K562 (cell line): ENCODE data around the gene TBX19. TPM values are rescaled to one million over a fixed set of nuclear protein-coding genes. Genes with fewer than 3 reads are reported as not detected.

Source experiments
- BCOR ChIP-seq: fragments of 450-650 bp; IDR thresholded peaks from 2 replicates; pipeline ENCODE4 v1.6.1; 2016
- C11orf30 ChIP-seq: fragments of 450-650 bp; IDR thresholded peaks from 2 replicates; pipeline ENCODE4 v1.6.1; 2016; ENCODE audit warnings: low read depth, mild to moderate bottlenecking
- CBFA2T3 ChIP-seq: fragments of 450-650 bp; IDR thresholded peaks from 2 replicates; pipeline ENCODE4 v1.6.1; 2017
- EP300 ChIP-seq: IDR thresholded peaks from 2 replicates; pipeline ENCODE4 v1.6.1; 2012; ENCODE audit warnings: low read length, improper control_type of control experiment
- GABPB2 ChIP-seq: fragments of 250-450 bp; sonication (Bioruptor Pico); conservative IDR thresholded peaks from 2 replicates; pipeline ENCODE4 v1.5.1; 2021; ENCODE audit warnings: mild to moderate bottlenecking
- HNRNPH1 ChIP-seq: fragments of 200-400 bp; formaldehyde crosslinking; optimal IDR thresholded peaks from 2 replicates; pipeline ENCODE3; 2017; ENCODE audit warnings: low read depth, mild to moderate bottlenecking, low read length, moderate library complexity
- JUN ChIP-seq, 2 experiments: sonication (generic) in 1 of 2; formaldehyde crosslinking in 1 of 2; IDR thresholded peaks; 2 replicates each; pipeline versions ENCODE4 v1.6.1 to v1.8.0; 2012 to 2022; ENCODE audit warnings: borderline replicate concordance in 2 of 2, mild to moderate bottlenecking in 2 of 2, improper control_type of control experiment in 1 of 2, low read depth in 1 of 2, low read length in 1 of 2, missing genetic modification reagents in 1 of 2
- JUND ChIP-seq, 2 experiments: IDR thresholded peaks; 2 replicates in 1 of 2; 3 replicates in 1 of 2; pipeline ENCODE4 v1.6.1; 2011; ENCODE audit warnings: borderline replicate concordance in 2 of 2, low read depth in 2 of 2, low read length in 2 of 2, improper control_type of control experiment in 1 of 2, missing biosample characterization in 1 of 2, missing genetic modification characterization in 1 of 2, missing genetic modification reagents in 1 of 2
- KAT2B ChIP-seq: IDR thresholded peaks from one replicate; pipeline ENCODE4 v1.6.1; 2012; ENCODE audit warnings: low read depth, mild to moderate bottlenecking, control low read depth, inconsistent platforms, low read length, moderate library complexity
- MAFG ChIP-seq: fragments of 450-650 bp; conservative IDR thresholded peaks from 2 replicates; pipeline ENCODE4 v1.6.1; 2016; ENCODE audit warnings: missing genetic modification characterization, missing compliant biosample characterization
- MTA3 ChIP-seq: fragments of 450-650 bp; formaldehyde crosslinking; IDR thresholded peaks from 2 replicates; pipeline ENCODE4 v1.6.1; 2017; ENCODE audit warnings: mild to moderate bottlenecking, borderline replicate concordance
- PTTG1 ChIP-seq: fragments of 450-650 bp; IDR thresholded peaks from 2 replicates; pipeline ENCODE4 v1.6.1; 2016; ENCODE audit warnings: low read depth, mild to moderate bottlenecking, missing genetic modification characterization, missing compliant biosample characterization
- RBFOX2 ChIP-seq: fragments of 200-400 bp; formaldehyde crosslinking; IDR thresholded peaks from 2 replicates; pipeline ENCODE4 v1.6.1; 2017; ENCODE audit warnings: low read depth, mild to moderate bottlenecking, low read length, moderate library complexity
- SOX6 ChIP-seq: fragments of 450-650 bp; IDR thresholded peaks from 2 replicates; pipeline ENCODE4 v1.6.1; 2014; ENCODE audit warnings: mild to moderate bottlenecking
- ZBED1 ChIP-seq: IDR thresholded peaks from 2 replicates; pipeline ENCODE4 v1.6.1; 2014
- ZFPM2 ChIP-seq: fragments of 250-450 bp; sonication (Bioruptor Pico); IDR thresholded peaks from 2 replicates; pipeline ENCODE4 v1.5.1; 2022; ENCODE audit warnings: mild to moderate bottlenecking
- ZMIZ1 ChIP-seq, 2 experiments: fragments of 150-350 bp in 1 of 2; IDR thresholded peaks; 2 replicates each; pipeline ENCODE4 v1.6.1; 2012 to 2016; ENCODE audit warnings: low read depth in 2 of 2, low read length in 2 of 2, mild to moderate bottlenecking in 1 of 2, moderate library complexity in 1 of 2
- ZNF133 ChIP-seq: fragments of 250-450 bp; sonication (Bioruptor Pico); IDR thresholded peaks from 2 replicates; pipeline ENCODE4 v1.4.0; 2020; ENCODE audit warnings: mild to moderate bottlenecking
- ZNF79 ChIP-seq: fragments of 250-450 bp; sonication (Bioruptor Pico); IDR thresholded peaks from 2 replicates; pipeline ENCODE4 v1.4.0; 2020; ENCODE audit warnings: low read depth, mild to moderate bottlenecking, moderate library complexity
- ZZZ3 ChIP-seq: fragments of 450-650 bp; IDR thresholded peaks from 2 replicates; pipeline ENCODE4 v1.6.1; 2016; ENCODE audit warnings: antibody characterized with exemption, mild to moderate bottlenecking, moderate library complexity
- polyA plus RNA-seq, 8 experiments: library from polyadenylated mRNA; depleted of rRNA in 4 of 8; stranded (reverse) in 5 of 8; unstranded in 3 of 8; fragments of >200 nt; fragmentation: Nextera tagmentation in 2 of 8; fragmentation: Illumina TruSeq in 1 of 8; extraction: Ambion mirVana in 2 of 8; extraction: Trizol in 1 of 8; gene quantifications; 2 replicates each; pipeline versions ENCODE4 v1.2.1 to v1.2.3, GENCODE V29; 2011 to 2014; ENCODE audit warnings: inconsistent platforms in 1 of 8, missing spikeins in 1 of 8
- total RNA-seq, 7 experiments: library from RNA; depleted of rRNA in 6 of 7; stranded (reverse); fragments of >200 nt in 6 of 7; fragmentation: Illumina TruSeq in 2 of 7; extraction: Trizol in 2 of 7; gene quantifications; 2 replicates each; pipeline versions ENCODE4 v1.2.1 to v1.2.3, GENCODE V29; 2011 to 2021; ENCODE audit warnings: low replicate concordance in 1 of 7
- TF ChIP-seq, protein P1 (sequence below): fragments of 450-650 bp; IDR thresholded peaks from 2 replicates; pipeline ENCODE4 v1.6.1; 2018; ENCODE audit not compliant: partially characterized antibody

The TBX19 gene
- total and polyA plus RNA-seq, 9 of the 15 experiments (the other 6 are each of a cell fraction or from before 2014, with no cell fraction given): 0.32 to 3.1 (median 0.95) TPM

DNA sequence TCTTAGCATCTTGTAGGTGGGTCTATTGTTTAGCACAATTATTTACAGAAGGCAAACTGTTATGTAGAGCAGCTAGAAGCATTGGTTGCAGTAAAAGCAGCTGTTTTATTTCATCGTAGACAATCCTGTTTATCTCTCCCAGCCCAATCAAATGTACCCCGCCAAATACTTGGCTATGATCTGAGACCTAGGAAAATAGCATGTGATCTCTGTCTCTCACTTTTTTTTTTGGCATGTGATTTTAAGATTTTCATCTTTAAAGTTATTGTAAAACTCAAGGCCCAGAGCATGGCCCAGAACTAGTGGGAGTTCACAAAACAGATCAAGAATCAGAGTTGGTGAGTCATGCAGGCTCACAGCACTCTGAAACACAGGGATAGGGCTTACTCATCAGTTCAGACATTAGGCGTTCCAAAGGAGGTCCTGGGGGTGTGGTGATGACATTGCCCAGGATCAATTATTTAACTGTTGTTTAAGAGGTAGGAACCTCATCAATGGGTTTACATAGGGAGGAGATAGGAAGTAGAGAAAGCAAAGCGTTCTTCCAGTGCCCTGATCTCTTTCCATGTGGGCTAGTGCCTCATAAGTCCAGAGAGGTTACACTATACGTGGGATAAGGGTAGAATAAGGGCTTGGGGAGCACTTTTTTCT lies 40.2 kb downstream of the TBX19 start (continued):
- TF ChIP-seq ZMIZ1 (IDR thresholded peaks at IDR 0.05; ENCODE audit: low read depth in 2 of 2, low read length in 2 of 2) (no peak), KAT2B (no peak), JUN (IDR thresholded peaks at IDR 0.05; ENCODE audit: borderline replicate concordance, low read depth, low read length) (peak; percentile 96), JUN (CRISPR knock-in tag; IDR thresholded peaks at IDR 0.05; ENCODE audit: borderline replicate concordance) (no peak), MAFG (tag) (peak; percentile 79), CBFA2T3 (peak; percentile 40; the same call in 1 of the 2 replicates), MTA3 (0 out of 2 replicates have a peak, but pooled peaks have one; percentile 24), JUND (IDR thresholded peaks at IDR 0.05; ENCODE audit: borderline replicate concordance, low read depth, low read length) (peak; percentile 97), JUND (tag; IDR thresholded peaks at IDR 0.05; ENCODE audit: borderline replicate concordance, low read depth, low read length) (peak; percentile 96), GABPB2 (CRISPR knock-in tag) (no peak), BCOR (no peak), ZZZ3 (no peak), ZNF79 (CRISPR knock-in tag) (no peak), EP300 (peak; percentile 38; the same call in 1 of the 2 replicates), HNRNPH1 (no peak), ZNF133 (CRISPR knock-in tag) (no peak), PTTG1 (tag) (no peak), C11orf30 (peak; percentile 85), RBFOX2 (no peak), SOX6 (peak; percentile 74; the same call in 1 of the 2 replicates), ZBED1 (no peak), ZFPM2 (CRISPR knock-in tag) (no peak)
- TF ChIP-seq, protein P1, sequence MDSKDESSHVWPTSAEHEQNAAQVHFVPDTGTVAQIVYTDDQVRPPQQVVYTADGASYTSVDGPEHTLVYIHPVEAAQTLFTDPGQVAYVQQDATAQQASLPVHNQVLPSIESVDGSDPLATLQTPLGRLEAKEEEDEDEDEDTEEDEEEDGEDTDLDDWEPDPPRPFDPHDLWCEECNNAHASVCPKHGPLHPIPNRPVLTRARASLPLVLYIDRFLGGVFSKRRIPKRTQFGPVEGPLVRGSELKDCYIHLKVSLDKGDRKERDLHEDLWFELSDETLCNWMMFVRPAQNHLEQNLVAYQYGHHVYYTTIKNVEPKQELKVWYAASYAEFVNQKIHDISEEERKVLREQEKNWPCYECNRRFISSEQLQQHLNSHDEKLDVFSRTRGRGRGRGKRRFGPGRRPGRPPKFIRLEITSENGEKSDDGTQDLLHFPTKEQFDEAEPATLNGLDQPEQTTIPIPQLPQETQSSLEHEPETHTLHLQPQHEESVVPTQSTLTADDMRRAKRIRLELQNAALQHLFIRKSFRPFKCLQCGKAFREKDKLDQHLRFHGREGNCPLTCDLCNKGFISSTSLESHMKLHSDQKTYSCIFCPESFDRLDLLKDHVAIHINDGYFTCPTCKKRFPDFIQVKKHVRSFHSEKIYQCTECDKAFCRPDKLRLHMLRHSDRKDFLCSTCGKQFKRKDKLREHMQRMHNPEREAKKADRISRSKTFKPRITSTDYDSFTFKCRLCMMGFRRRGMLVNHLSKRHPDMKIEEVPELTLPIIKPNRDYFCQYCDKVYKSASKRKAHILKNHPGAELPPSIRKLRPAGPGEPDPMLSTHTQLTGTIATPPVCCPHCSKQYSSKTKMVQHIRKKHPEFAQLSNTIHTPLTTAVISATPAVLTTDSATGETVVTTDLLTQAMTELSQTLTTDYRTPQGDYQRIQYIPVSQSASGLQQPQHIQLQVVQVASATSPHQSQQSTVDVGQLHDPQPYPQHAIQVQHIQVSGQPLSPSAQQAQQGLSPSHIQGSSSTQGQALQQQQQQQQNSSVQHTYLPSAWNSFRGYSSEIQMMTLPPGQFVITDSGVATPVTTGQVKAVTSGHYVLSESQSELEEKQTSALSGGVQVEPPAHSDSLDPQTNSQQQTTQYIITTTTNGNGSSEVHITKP: peak; percentile 74
